ENCODE results near the gene BAHCC1.
"Not testable (repeated sequence)": the region's sequence is repeated elsewhere in the genome, so short reads cannot be mapped to it uniquely, and the experiment has no call there.

DNA sequence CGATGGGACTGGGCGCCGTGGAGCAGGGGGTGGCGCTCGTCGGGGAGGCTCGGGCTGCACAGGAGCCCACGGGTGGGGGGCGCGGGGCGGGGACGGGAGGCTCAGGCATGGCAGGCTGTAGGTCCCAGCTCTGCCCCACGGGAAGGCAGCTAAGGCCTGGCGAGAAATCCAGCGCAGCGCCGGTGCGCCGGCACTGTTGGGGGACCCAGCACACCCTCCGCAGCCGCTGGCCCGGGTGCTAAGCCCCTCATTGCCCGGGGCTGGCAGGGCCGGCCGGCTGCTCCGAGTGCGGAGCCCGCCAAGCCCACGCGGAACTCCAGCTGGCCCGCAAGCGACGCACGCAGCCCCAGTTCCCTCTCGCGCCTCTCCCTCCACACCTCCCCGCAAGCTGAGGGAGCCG is 43.2 kb upstream of the BAHCC1 start:
- TF ChIP-seq ZC3H10, RARB (CRISPR knock-in tag; IDR thresholded peaks at IDR 0.05): not testable (repeated sequence)

Measured in SK-N-SH treated with all-trans-retinoic acid at 6 μM for 48 hours (cell line).